ENCODE results near the gene NME7. TPM values are rescaled to one million over a fixed set of nuclear protein-coding genes. Genes with fewer than 3 reads are reported as not detected.

Gene NME7
- total RNA-seq, 1 experiment from 2014 or later, result 13.2 TPM

GRCh38 chr1:169295425-169295824 lies 72.2 kb downstream of the NME7 start:
- no peak overlapping the region for H3K4ac ChIP-seq (ENCODE audit: low read depth, low read length)
- Mint-ChIP-seq H3K9me3 (no peaks in the 10 kb centered on the region), H3K4me1 (peaks cover 10 to 12% of the 10 kb centered on the region in 2 experiments), H3K36me3 (ENCODE audit: insufficient read depth in 1 of 3, low read depth in 3 of 3) (peaks cover 0 to 4% (median 0%) of the 10 kb centered on the region in 3 experiments; a peak in 4 of 7 replicates), H3K27ac (no peak overlapping the region; a peak in 1 of 7 replicates), H3K4me3 (no peak overlapping the region), H3K27me3 (ENCODE audit: low read depth) (no peaks in the 10 kb centered on the region)
- WGBS (ENCODE audit: extremely low coverage, insufficient read length, low lambda C conversion rate), result no CpG with 5 or more reads among the region's 1 CpG
- DNase-seq, result no peak
- no peaks in the 10 kb centered on the region for H3K23me2 ChIP-seq (ENCODE audit: insufficient read length, low read depth, low read length, poor library complexity, severe bottlenecking)
- no peak overlapping the region for H4K91ac ChIP-seq (ENCODE audit: insufficient read length, low read depth, low read length)
- no peaks in the 10 kb centered on the region for H3K27me3 ChIP-seq (ENCODE audit: insufficient read depth, low read length)
- H3K27ac ChIP-seq (ENCODE audit: insufficient read length, low read depth, low read length), result no peak overlapping the region
- H3K23ac ChIP-seq (ENCODE audit: insufficient read length, low read depth, low read length), result no peak overlapping the region
- H2BK12ac ChIP-seq (ENCODE audit: insufficient read length, low read depth, low read length), result no peak overlapping the region
- no peak overlapping the region for H2BK20ac ChIP-seq (ENCODE audit: low read depth, low read length, poor library complexity, severe bottlenecking)
- no peak overlapping the region for H4K8ac ChIP-seq (replicated peaks; ENCODE audit: insufficient read length, low read depth, low read length)
- H2BK120ac ChIP-seq (ENCODE audit: low read depth, low read length, poor library complexity, severe bottlenecking), result no peak overlapping the region
- H3K79me1 ChIP-seq (ENCODE audit: insufficient read depth, low read depth, low read length, poor library complexity, severe bottlenecking), result no peaks in the 10 kb centered on the region
- no peaks in the 10 kb centered on the region for H3K4me1 ChIP-seq (ENCODE audit: insufficient read depth, low read length)
- no peak overlapping the region for H3K18ac ChIP-seq (ENCODE audit: insufficient read length, low read depth, low read length)
- H2BK15ac ChIP-seq (ENCODE audit: low read depth, low read length), result no peak overlapping the region
- no peak overlapping the region for H2AK5ac ChIP-seq (ENCODE audit: insufficient read length, low read length)
- H4K20me1 ChIP-seq (ENCODE audit: control insufficient read depth, insufficient read depth, insufficient read length), result no peaks in the 10 kb centered on the region
- H3K4me2 ChIP-seq (ENCODE audit: insufficient read depth, insufficient read length, low read length), result no peak overlapping the region
- H3K14ac ChIP-seq (ENCODE audit: insufficient read depth, low read length), result no peak overlapping the region
- no peak overlapping the region for H3K56ac ChIP-seq (ENCODE audit: insufficient read length, low read depth, low read length)
- H2BK5ac ChIP-seq (ENCODE audit: insufficient read length, low read length), result no peak overlapping the region
- no peak overlapping the region for H2AFZ ChIP-seq (ENCODE audit: low read length)
- no peak overlapping the region for H4K5ac ChIP-seq (ENCODE audit: insufficient read length, low read depth, low read length)
- H3K9ac ChIP-seq (ENCODE audit: extremely low read depth, insufficient read length, low read length), result no peak overlapping the region
- no peaks in the 10 kb centered on the region for H3K9me3 ChIP-seq (ENCODE audit: control insufficient read depth, low read depth, low read length)
- no peak overlapping the region for H3T11ph ChIP-seq (ENCODE audit: low read length)
- no peaks in the 10 kb centered on the region for H3K79me2 ChIP-seq (ENCODE audit: insufficient read depth, low read length)
- TF ChIP-seq, protein P1, sequence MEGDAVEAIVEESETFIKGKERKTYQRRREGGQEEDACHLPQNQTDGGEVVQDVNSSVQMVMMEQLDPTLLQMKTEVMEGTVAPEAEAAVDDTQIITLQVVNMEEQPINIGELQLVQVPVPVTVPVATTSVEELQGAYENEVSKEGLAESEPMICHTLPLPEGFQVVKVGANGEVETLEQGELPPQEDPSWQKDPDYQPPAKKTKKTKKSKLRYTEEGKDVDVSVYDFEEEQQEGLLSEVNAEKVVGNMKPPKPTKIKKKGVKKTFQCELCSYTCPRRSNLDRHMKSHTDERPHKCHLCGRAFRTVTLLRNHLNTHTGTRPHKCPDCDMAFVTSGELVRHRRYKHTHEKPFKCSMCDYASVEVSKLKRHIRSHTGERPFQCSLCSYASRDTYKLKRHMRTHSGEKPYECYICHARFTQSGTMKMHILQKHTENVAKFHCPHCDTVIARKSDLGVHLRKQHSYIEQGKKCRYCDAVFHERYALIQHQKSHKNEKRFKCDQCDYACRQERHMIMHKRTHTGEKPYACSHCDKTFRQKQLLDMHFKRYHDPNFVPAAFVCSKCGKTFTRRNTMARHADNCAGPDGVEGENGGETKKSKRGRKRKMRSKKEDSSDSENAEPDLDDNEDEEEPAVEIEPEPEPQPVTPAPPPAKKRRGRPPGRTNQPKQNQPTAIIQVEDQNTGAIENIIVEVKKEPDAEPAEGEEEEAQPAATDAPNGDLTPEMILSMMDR (conservative IDR thresholded peaks at IDR 0.05), result no peak

All from H9 (cell line).